ENCODE results near the gene PCDHGA8.
"Not testable (repeated sequence)": the region's sequence is repeated elsewhere in the genome, so short reads cannot be mapped to it uniquely, and the experiment has no call there.

GRCh38 chr5:141397756-141398551 is 5.5 kb downstream of the PCDHGA8 start, which contains the start of gene PCDHGB5:
- TF ChIP-seq POLR2A (IDR thresholded peaks at IDR 0.05; ENCODE audit: low read length); GATA1 (IDR thresholded peaks at IDR 0.05; ENCODE audit: low read depth, low read length): not testable (repeated sequence)

Measured in erythroblast (primary cell).